ENCODE data around the gene PLPP1. TPM values are rescaled to one million over a fixed set of nuclear protein-coding genes. Genes with fewer than 3 reads are reported as not detected.

Gene PLPP1
- total and polyA plus RNA-seq, 2 donors (not counting 1 experiment from before 2014, with no cell fraction given) = 5.5 to 8.8 TPM

DNA sequence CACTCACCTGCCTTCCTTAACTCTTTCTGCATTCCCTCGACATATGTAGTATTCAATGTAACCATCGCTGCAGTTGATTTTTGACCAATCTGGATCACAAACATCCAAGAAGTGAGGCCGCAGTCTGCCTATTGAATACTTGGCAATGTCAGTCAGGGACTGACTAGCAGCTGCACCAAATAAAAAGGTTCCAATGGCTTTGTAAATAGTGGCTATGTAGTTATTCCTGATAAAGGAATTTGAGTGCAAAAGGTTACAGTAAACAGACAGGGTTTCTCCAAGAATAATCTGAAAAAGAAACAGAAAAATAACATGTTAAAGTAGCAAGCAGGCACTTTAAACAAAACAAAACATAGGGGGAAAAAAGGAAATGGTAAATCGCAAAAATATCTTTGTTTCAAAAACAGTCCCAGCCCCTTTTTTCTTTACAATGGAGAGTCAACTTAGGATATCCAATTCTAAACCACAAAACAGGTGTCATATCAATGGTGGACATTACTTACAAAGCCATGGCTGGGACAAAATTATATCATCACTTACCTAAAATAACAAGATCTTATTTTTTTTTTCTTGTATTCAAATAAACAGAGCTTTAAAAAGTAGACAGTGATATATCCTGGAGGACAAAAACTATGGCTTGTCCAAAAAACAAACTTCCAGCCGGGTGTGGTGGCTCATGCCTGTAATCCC, 66.8 kb downstream of the PLPP1 start:
- Histone ChIP-seq H3K4me1 (ENCODE audit: control insufficient read depth in 2 of 2, insufficient read depth in 2 of 2, low read length in 2 of 2) (no peaks in the 10 kb centered on the region), H3K9me3 (ENCODE audit: control extremely low read depth in 1 of 3, control insufficient read depth in 2 of 3, insufficient read depth in 1 of 3, low read length in 2 of 3) (no peaks in the 10 kb centered on the region), H3K36me3 (replicated peaks in 1 of 2; ENCODE audit: control extremely low read depth in 1 of 2, control insufficient read depth in 1 of 2, extremely low read depth in 1 of 2, insufficient read depth in 2 of 2, low read length in 1 of 2) (peaks cover 0 to 3% of the 10 kb centered on the region in 2 experiments), H3K9ac (ENCODE audit: low read length) (no peak overlapping the region), H4K20me1 (ENCODE audit: control insufficient read depth, insufficient read depth, low read length, poor library complexity, severe bottlenecking) (no peaks in the 10 kb centered on the region), H3K4me2 (replicated peaks; ENCODE audit: low read depth, low read length, poor library complexity, severe bottlenecking) (no peak overlapping the region), H3K4me3 (ENCODE audit: control extremely low read depth in 1 of 5, extremely low read depth in 1 of 5, insufficient read depth in 1 of 5, low read depth in 2 of 5, low read length in 4 of 5) (no peak overlapping the region), H3K27ac (ENCODE audit: low read length in 2 of 2) (no peak overlapping the region), H3K27me3 (replicated peaks in 1 of 4; ENCODE audit: control extremely low read depth in 1 of 4, control insufficient read depth in 3 of 4, insufficient read depth in 4 of 4, low read length in 3 of 4) (no peaks in the 10 kb centered on the region), H3K79me2 (ENCODE audit: control insufficient read depth, insufficient read depth, low read length) (no peaks in the 10 kb centered on the region), H2AFZ (ENCODE audit: insufficient read depth, low read depth, low read length, poor library complexity, severe bottlenecking) (no peak overlapping the region)
- no peak overlapping the region for H3K27ac Mint-ChIP-seq
- no peaks in the 10 kb centered on the region for H3K4me1 Mint-ChIP-seq
- no peaks in the 10 kb centered on the region for H3K9me3 Mint-ChIP-seq (ENCODE audit: insufficient read depth)
- intact Hi-C loops (cut with micrococcal nuclease) = no loop called here
- 93% methylated on average over 2 of the region's 5 CpGs for WGBS (ENCODE audit: insufficient coverage)
- TF ChIP-seq, protein P1, sequence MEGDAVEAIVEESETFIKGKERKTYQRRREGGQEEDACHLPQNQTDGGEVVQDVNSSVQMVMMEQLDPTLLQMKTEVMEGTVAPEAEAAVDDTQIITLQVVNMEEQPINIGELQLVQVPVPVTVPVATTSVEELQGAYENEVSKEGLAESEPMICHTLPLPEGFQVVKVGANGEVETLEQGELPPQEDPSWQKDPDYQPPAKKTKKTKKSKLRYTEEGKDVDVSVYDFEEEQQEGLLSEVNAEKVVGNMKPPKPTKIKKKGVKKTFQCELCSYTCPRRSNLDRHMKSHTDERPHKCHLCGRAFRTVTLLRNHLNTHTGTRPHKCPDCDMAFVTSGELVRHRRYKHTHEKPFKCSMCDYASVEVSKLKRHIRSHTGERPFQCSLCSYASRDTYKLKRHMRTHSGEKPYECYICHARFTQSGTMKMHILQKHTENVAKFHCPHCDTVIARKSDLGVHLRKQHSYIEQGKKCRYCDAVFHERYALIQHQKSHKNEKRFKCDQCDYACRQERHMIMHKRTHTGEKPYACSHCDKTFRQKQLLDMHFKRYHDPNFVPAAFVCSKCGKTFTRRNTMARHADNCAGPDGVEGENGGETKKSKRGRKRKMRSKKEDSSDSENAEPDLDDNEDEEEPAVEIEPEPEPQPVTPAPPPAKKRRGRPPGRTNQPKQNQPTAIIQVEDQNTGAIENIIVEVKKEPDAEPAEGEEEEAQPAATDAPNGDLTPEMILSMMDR (IDR thresholded peaks at IDR 0.05) = no peak
- no peak for TF ChIP-seq EZH2 (IDR thresholded peaks at IDR 0.05; ENCODE audit: borderline replicate concordance, insufficient read depth, low read depth, low read length, poor library complexity, severe bottlenecking)
- no peak for ATAC-seq (ENCODE audit: low read depth)
- ChIA-PET CTCF (no interaction called here), POLR2A (no interaction called here)
- no peak for DNase-seq
- no peaks in the 10 kb centered on the region for H3K27me3 Mint-ChIP-seq
- no peak overlapping the region for H3K4me3 Mint-ChIP-seq

DNA sequence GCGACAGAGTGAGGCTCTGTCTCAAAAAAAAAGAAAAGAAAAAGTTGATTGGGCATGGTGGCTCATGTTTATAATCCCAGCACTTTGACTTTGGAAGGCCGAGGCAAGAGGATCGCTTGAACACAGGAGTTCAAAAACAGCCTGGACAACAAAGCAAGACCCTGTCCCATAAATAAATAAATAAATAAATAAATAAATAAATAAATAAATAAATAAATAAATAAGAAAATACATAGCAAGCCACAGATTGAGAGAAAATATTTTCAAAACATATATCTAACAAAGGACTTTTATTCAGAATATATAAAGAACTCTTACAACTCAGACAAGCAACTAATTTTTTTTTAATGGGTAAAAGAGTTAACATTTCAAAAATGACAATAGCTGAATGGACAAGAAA, 71.2 kb downstream of the PLPP1 start:
- Histone ChIP-seq H4K20me1 (ENCODE audit: control insufficient read depth, insufficient read depth, low read length, poor library complexity, severe bottlenecking) (no peaks in the 10 kb centered on the region), H3K9me3 (ENCODE audit: control extremely low read depth in 1 of 3, control insufficient read depth in 2 of 3, insufficient read depth in 1 of 3, low read length in 2 of 3) (no peaks in the 10 kb centered on the region), H2AFZ (ENCODE audit: insufficient read depth, low read depth, low read length, poor library complexity, severe bottlenecking) (no peak overlapping the region), H3K79me2 (ENCODE audit: control insufficient read depth, insufficient read depth, low read length) (no peaks in the 10 kb centered on the region), H3K4me2 (replicated peaks; ENCODE audit: low read depth, low read length, poor library complexity, severe bottlenecking) (no peak overlapping the region), H3K27me3 (replicated peaks in 1 of 4; ENCODE audit: control extremely low read depth in 1 of 4, control insufficient read depth in 3 of 4, insufficient read depth in 4 of 4, low read length in 3 of 4) (no peaks in the 10 kb centered on the region), H3K4me1 (ENCODE audit: control insufficient read depth in 2 of 2, insufficient read depth in 2 of 2, low read length in 2 of 2) (no peaks in the 10 kb centered on the region), H3K36me3 (replicated peaks in 1 of 2; ENCODE audit: control extremely low read depth in 1 of 2, control insufficient read depth in 1 of 2, extremely low read depth in 1 of 2, insufficient read depth in 2 of 2, low read length in 1 of 2) (peaks cover 0 to 3% of the 10 kb centered on the region in 2 experiments), H3K4me3 (ENCODE audit: control extremely low read depth in 1 of 5, extremely low read depth in 1 of 5, insufficient read depth in 1 of 5, low read depth in 2 of 5, low read length in 4 of 5) (no peak overlapping the region), H3K9ac (ENCODE audit: low read length) (no peak overlapping the region), H3K27ac (ENCODE audit: low read length in 2 of 2) (no peak overlapping the region)
- ATAC-seq (ENCODE audit: low read depth) (no peak), DNase-seq (no peak)
- intact Hi-C loops (cut with micrococcal nuclease) = no loop called here
- 100% methylated on average over 1 of the region's 3 CpGs for WGBS (ENCODE audit: insufficient coverage)
- Mint-ChIP-seq H3K4me3 (no peak overlapping the region), H3K4me1 (no peaks in the 10 kb centered on the region), H3K27ac (no peak overlapping the region), H3K27me3 (no peaks in the 10 kb centered on the region), H3K9me3 (ENCODE audit: insufficient read depth) (no peaks in the 10 kb centered on the region)
- POLR2A ChIA-PET = no interaction called here
- TF ChIP-seq EZH2 (IDR thresholded peaks at IDR 0.05; ENCODE audit: borderline replicate concordance, insufficient read depth, low read depth, low read length, poor library complexity, severe bottlenecking) = no peak
- TF ChIP-seq, protein P1 (IDR thresholded peaks at IDR 0.05) = no peak
- CTCF ChIA-PET = no interaction called here
